Mononuclear cell (primary cell): ENCODE results near the gene COL13A1. TPM values are rescaled to one million over a fixed set of nuclear protein-coding genes. Genes with fewer than 3 reads are reported as not detected.

Experiments
- H3K27me3 ChIP-seq: 2 replicates; pipeline ENCODE4 v1.6.0; 2011; ENCODE audit warnings: low read length, control low read depth; ENCODE audit not compliant: insufficient read depth
- H3K4me1 ChIP-seq: 2 replicates; pipeline ENCODE4 v1.5.1; 2011; ENCODE audit warnings: mild to moderate bottlenecking, low read length, control low read depth; ENCODE audit not compliant: insufficient read depth
- H3K4me3 ChIP-seq: 2 replicates; pipeline ENCODE4 v1.5.1; 2011; ENCODE audit warnings: mild to moderate bottlenecking, low read length, moderate library complexity
- H3K9me3 ChIP-seq: 2 replicates; pipeline ENCODE4 v1.5.1; 2011; ENCODE audit warnings: low read depth, mild to moderate bottlenecking, control low read depth, low read length
- total RNA-seq: library from RNA; depleted of rRNA; stranded (reverse); fragments of >200 nt; gene quantifications from one replicate; pipeline ENCODE4 v1.2.3, GENCODE V29; 2012

COL13A1 gene
- total RNA-seq: 0.52 TPM

- Histone ChIP-seq H3K27me3 (peaks cover 42% of the 10 kb centered on the region), H3K4me1 (peaks cover 11% of the 10 kb centered on the region), H3K4me3 (no peak within 1 kb of the TSS), H3K9me3 (no peaks in the 10 kb centered on the region)
Observed at GRCh38 chr10:69801434-69802315, at the start of gene COL13A1. Gene COL13A1, plus strand, starts transcription at chr10:69801906. Its CDS starts 518 bp downstream, at chr10:69802424.

GRCh38 chr10:69752479-69752878 lies 49.2 kb upstream of the COL13A1 start:
- no peak overlapping the region for H3K4me3 ChIP-seq
- H3K27me3 ChIP-seq: no peaks in the 10 kb centered on the region
- no peaks in the 10 kb centered on the region for H3K4me1 ChIP-seq
- H3K9me3 ChIP-seq: no peaks in the 10 kb centered on the region

- H3K4me3 ChIP-seq: no peak overlapping the region
- H3K9me3 ChIP-seq: no peaks in the 10 kb centered on the region
- H3K27me3 ChIP-seq: no peaks in the 10 kb centered on the region
- H3K4me1 ChIP-seq: no peaks in the 10 kb centered on the region
Observed at GRCh38 chr10:69756279-69756678, 45.4 kb upstream of the COL13A1 start.

GRCh38 chr10:69757206-69757552 lies 44.5 kb upstream of the COL13A1 start:
- Histone ChIP-seq H3K27me3 (no peaks in the 10 kb centered on the region), H3K4me1 (no peaks in the 10 kb centered on the region), H3K4me3 (no peak overlapping the region)

GRCh38 chr10:69757553-69758309 lies 44.0 kb upstream of the COL13A1 start:
- H3K4me3 ChIP-seq: no peak overlapping the region
- H3K4me1 ChIP-seq: no peaks in the 10 kb centered on the region
- H3K27me3 ChIP-seq: no peaks in the 10 kb centered on the region
- H3K9me3 ChIP-seq: no peaks in the 10 kb centered on the region

More at GRCh38 chr10:69757206-69757552, 44.5 kb upstream of the COL13A1 start:
- no peaks in the 10 kb centered on the region for H3K9me3 ChIP-seq

- Histone ChIP-seq H3K27me3 (no peaks in the 10 kb centered on the region), H3K4me3 (no peak overlapping the region), H3K9me3 (no peaks in the 10 kb centered on the region), H3K4me1 (no peaks in the 10 kb centered on the region)
Observed at GRCh38 chr10:69758310-69758728, 43.4 kb upstream of the COL13A1 start.

GRCh38 chr10:69759641-69760040 lies 42.1 kb upstream of the COL13A1 start:
- no peaks in the 10 kb centered on the region for H3K9me3 ChIP-seq
- no peak overlapping the region for H3K4me3 ChIP-seq
- no peaks in the 10 kb centered on the region for H3K27me3 ChIP-seq
- H3K4me1 ChIP-seq: no peaks in the 10 kb centered on the region

- no peaks in the 10 kb centered on the region for H3K27me3 ChIP-seq
- no peaks in the 10 kb centered on the region for H3K9me3 ChIP-seq
- no peak overlapping the region for H3K4me3 ChIP-seq
- no peaks in the 10 kb centered on the region for H3K4me1 ChIP-seq
Observed at GRCh38 chr10:69760072-69760471, 41.6 kb upstream of the COL13A1 start.

GRCh38 chr10:69761320-69761719 lies 40.4 kb upstream of the COL13A1 start:
- Histone ChIP-seq H3K4me1 (no peaks in the 10 kb centered on the region), H3K27me3 (no peaks in the 10 kb centered on the region), H3K4me3 (no peak overlapping the region), H3K9me3 (no peaks in the 10 kb centered on the region)

- no peak overlapping the region for H3K4me3 ChIP-seq
- H3K9me3 ChIP-seq: no peaks in the 10 kb centered on the region
- no peaks in the 10 kb centered on the region for H3K4me1 ChIP-seq
- H3K27me3 ChIP-seq: no peaks in the 10 kb centered on the region
Observed at GRCh38 chr10:69766161-69766910, 35.4 kb upstream of the COL13A1 start.

GRCh38 chr10:69767793-69768192 lies 33.9 kb upstream of the COL13A1 start:
- Histone ChIP-seq H3K4me1 (no peaks in the 10 kb centered on the region), H3K4me3 (no peak overlapping the region), H3K9me3 (no peaks in the 10 kb centered on the region), H3K27me3 (no peaks in the 10 kb centered on the region)

GRCh38 chr10:69768386-69768785 lies 33.3 kb upstream of the COL13A1 start:
- Histone ChIP-seq H3K27me3 (no peaks in the 10 kb centered on the region), H3K4me3 (no peak overlapping the region), H3K9me3 (no peaks in the 10 kb centered on the region), H3K4me1 (no peaks in the 10 kb centered on the region)

GRCh38 chr10:69769395-69769992 lies 32.2 kb upstream of the COL13A1 start:
- no peaks in the 10 kb centered on the region for H3K27me3 ChIP-seq
- H3K4me1 ChIP-seq: no peaks in the 10 kb centered on the region
- no peak overlapping the region for H3K4me3 ChIP-seq
- H3K9me3 ChIP-seq: no peaks in the 10 kb centered on the region

- H3K4me1 ChIP-seq: no peaks in the 10 kb centered on the region
- no peaks in the 10 kb centered on the region for H3K27me3 ChIP-seq
- H3K9me3 ChIP-seq: no peaks in the 10 kb centered on the region
- no peak overlapping the region for H3K4me3 ChIP-seq
Observed at GRCh38 chr10:69772933-69773704, 28.6 kb upstream of the COL13A1 start.
